HCT116 (cell line): ENCODE data around the gene SERTAD2. TPM values are rescaled to one million over a fixed set of nuclear protein-coding genes. Genes with fewer than 3 reads are reported as not detected.

Experiments used
- ATAC-seq: fragments of 200-7000 bp; cut with Tn5 transposase; 2 replicates; pipeline ENCODE4 v1.9.1; 2020; ENCODE audit warnings: mild to moderate bottlenecking, moderate library complexity
- BruUV-seq: library from RNA; stranded (reverse); fragments of 400-500 nt; replicated peaks from 2 replicates; lab custom pipeline; 2021; lab: Mats Ljungman, UMichigan
- CTCF ChIA-PET: fragments of 300-600 bp; sonication (Branson Sonifier 250); formaldehyde crosslinking; loops from one replicate; lab custom pipeline; 2021; ENCODE audit warnings: antibody characterized with exemption; lab: Charles Lee
- POLR2A ChIA-PET: fragments of 300-600, 350-600 bp; sonication (Branson Sonifier 250); formaldehyde crosslinking; loops from one replicate; lab custom pipeline; 2021; ENCODE audit warnings: antibody characterized with exemption; lab: Charles Lee
- RAD21 ChIA-PET, 2 experiments: fragments of 300-600 bp; sonication (Branson Sonifier 250); formaldehyde crosslinking; loops; one replicate each; lab custom pipeline; 2023; ENCODE audit warnings: low total read pairs in 2 of 2; ENCODE audit not compliant: uncharacterized antibody in 2 of 2, unreplicated experiment in 2 of 2, low non-redundant PET in 1 of 2; lab: Charles Lee
- DNase-seq: peaks from one replicate; pipeline ENCODE4 v3.0.0-alpha.2; 2010; ENCODE audit warnings: low read depth, low spot score
- H2AFZ ChIP-seq: fragments of 200-600 bp; shearing (Covaris generic), sonication (generic); 2 replicates; pipeline ENCODE4 v1.6.1; 2017; ENCODE audit warnings: low read depth, mixed run types, mixed read lengths, antibody characterized with exemption, low read length; ENCODE audit not compliant: poor library complexity, severe bottlenecking
- H3K27ac ChIP-seq: 2 replicates; pipeline ENCODE4 v1.5.1; 2012; ENCODE audit warnings: low read depth, low read length
- H3K27me3 ChIP-seq: fragments of 200-600 bp; sonication (generic); 2 replicates; pipeline ENCODE4 v1.6.1; 2016; ENCODE audit warnings: mixed run types, low read length, mixed read lengths; ENCODE audit not compliant: insufficient read depth
- H3K36me3 ChIP-seq, 2 experiments: fragments of 200-500 bp in 1 of 2; fragments of 200-600 bp in 1 of 2; sonication (Bioruptor generic) in 1 of 2; sonication (generic) in 1 of 2; 2 replicates each; pipeline versions ENCODE4 v1.5.1 to v1.6.1; 2014 to 2016; ENCODE audit warnings: low read length in 2 of 2, inconsistent platforms in 1 of 2, mixed read lengths in 1 of 2, mixed run types in 1 of 2; ENCODE audit not compliant: insufficient read depth in 2 of 2, control insufficient read depth in 1 of 2
- H3K4me1 ChIP-seq, 2 experiments: fragments of 200-600 bp in 1 of 2; sonication (generic) in 1 of 2; 2 replicates each; pipeline versions ENCODE4 v1.5.1 to v1.6.1; 2012 to 2017; ENCODE audit warnings: low read length in 2 of 2, inconsistent platforms in 1 of 2, mild to moderate bottlenecking in 1 of 2, mixed read lengths in 1 of 2, mixed run types in 1 of 2, moderate library complexity in 1 of 2; ENCODE audit not compliant: insufficient read depth in 2 of 2, control insufficient read depth in 1 of 2
- H3K4me2 ChIP-seq: fragments of 200-600 bp; sonication (generic); 2 replicates; pipeline ENCODE4 v1.6.1; 2017; ENCODE audit warnings: mixed run types, low read length, mixed read lengths
- H3K4me3 ChIP-seq, 2 experiments: fragments of 200-600 bp in 1 of 2; sonication (generic) in 1 of 2; replicated peaks in 1 of 2; 2 replicates each; pipeline ENCODE4 v1.5.1; 2011 to 2016; ENCODE audit warnings: low read length in 2 of 2, control low read depth in 1 of 2, low read depth in 1 of 2, mild to moderate bottlenecking in 1 of 2, mixed read lengths in 1 of 2, mixed run types in 1 of 2
- H3K79me2 ChIP-seq: fragments of 200-600 bp; sonication (generic); 2 replicates; pipeline ENCODE4 v1.6.1; 2017; ENCODE audit warnings: mild to moderate bottlenecking, mixed run types, low read length, moderate library complexity, mixed read lengths; ENCODE audit not compliant: insufficient read depth
- H3K9ac ChIP-seq: fragments of 200-600 bp; sonication (generic); 2 replicates; pipeline ENCODE4 v1.6.1; 2016; ENCODE audit warnings: low read length, mixed read lengths
- H3K9me2 ChIP-seq: fragments of 200-600 bp; sonication (generic), shearing (Covaris generic); 2 replicates; pipeline ENCODE4 v1.6.1; 2017; ENCODE audit warnings: mixed run types, mild to moderate bottlenecking, moderate library complexity; ENCODE audit not compliant: insufficient read depth
- H3K9me3 ChIP-seq, 2 experiments: fragments of 200-500 bp in 1 of 2; fragments of 200-600 bp in 1 of 2; sonication (Bioruptor generic) in 1 of 2; sonication (generic) in 1 of 2; 2 replicates each; pipeline ENCODE4 v1.6.1; 2014 to 2017; ENCODE audit warnings: low read length in 2 of 2, mixed read lengths in 2 of 2, inconsistent platforms in 1 of 2, low read depth in 1 of 2, mild to moderate bottlenecking in 1 of 2, mixed run types in 1 of 2, moderate library complexity in 1 of 2; ENCODE audit not compliant: control insufficient read depth in 1 of 2, insufficient read depth in 1 of 2
- H4K20me1 ChIP-seq: fragments of 200-600 bp; sonication (generic), shearing (Covaris generic); 2 replicates; pipeline ENCODE4 v1.6.1; 2017; ENCODE audit warnings: mixed run types, mild to moderate bottlenecking, moderate library complexity; ENCODE audit not compliant: insufficient read depth
- CBX3 ChIP-seq: IDR thresholded peaks from 2 replicates; pipeline ENCODE4 v1.6.1; 2012; ENCODE audit warnings: low read depth
- EZH2 ChIP-seq: fragments of 200-600 bp; sonication (generic); IDR thresholded peaks from 2 replicates; pipeline ENCODE4 v1.6.1; 2017; ENCODE audit warnings: antibody characterized with exemption, mixed run types
- EZH2phosphoT487 ChIP-seq: fragments of 200-600 bp; IDR thresholded peaks from 2 replicates; pipeline ENCODE4 v1.6.1; 2018; ENCODE audit warnings: antibody characterized with exemption, borderline replicate concordance
- FOSL1 ChIP-seq: IDR thresholded peaks from 2 replicates; pipeline ENCODE4 v1.6.1; 2012; ENCODE audit warnings: low read depth
- JUND ChIP-seq: IDR thresholded peaks from 2 replicates; pipeline ENCODE4 v1.6.1; 2012
- POLR2AphosphoS5 ChIP-seq: IDR thresholded peaks from 2 replicates; pipeline ENCODE4 v1.6.1; 2011; ENCODE audit warnings: mild to moderate bottlenecking, low read depth, low read length, moderate library complexity
- ZNF274 ChIP-seq: fragments of 200-500 bp; sonication (Bioruptor generic); IDR thresholded peaks from 2 replicates; pipeline ENCODE4 v1.6.1; 2014; ENCODE audit warnings: mild to moderate bottlenecking, low read depth, low read length, inconsistent platforms
- intact Hi-C: fragments of 100-400 bp; cut with micrococcal nuclease; formaldehyde crosslinking; loops from 2 replicates; pipeline ENCODE4 v1.10.0; 2022
- total RNA-seq: library from RNA; stranded (reverse); gene quantifications from one replicate; pipeline ENCODE4 v1.2.1, GENCODE V29; 2021; ENCODE audit not compliant: unreplicated experiment
- TF ChIP-seq, protein P1 (sequence below): IDR thresholded peaks from 2 replicates; pipeline ENCODE4 v1.6.1; 2012
- TF ChIP-seq, protein P2 (sequence below), 3 experiments: fragments of 200-600 bp in 1 of 3; sonication (generic) in 1 of 3; IDR thresholded peaks in 2 of 3; conservative IDR thresholded peaks in 1 of 3; 2 replicates each; pipeline ENCODE4 v1.5.1; 2012 to 2017; ENCODE audit warnings: low read depth in 2 of 3, low read length in 2 of 3, antibody characterized with exemption in 1 of 3, borderline replicate concordance in 1 of 3, control low read depth in 1 of 3, mild to moderate bottlenecking in 1 of 3, mixed read lengths in 1 of 3, mixed run types in 1 of 3, moderate library complexity in 1 of 3; ENCODE audit not compliant: insufficient read depth in 1 of 3
- TF ChIP-seq, protein P3 (sequence below): IDR thresholded peaks from 2 replicates; pipeline ENCODE4 v1.6.1; 2012; ENCODE audit warnings: low read depth

SERTAD2 gene
- total RNA-seq, 1 experiment from 2014 or later: 80.1 TPM

DNA sequence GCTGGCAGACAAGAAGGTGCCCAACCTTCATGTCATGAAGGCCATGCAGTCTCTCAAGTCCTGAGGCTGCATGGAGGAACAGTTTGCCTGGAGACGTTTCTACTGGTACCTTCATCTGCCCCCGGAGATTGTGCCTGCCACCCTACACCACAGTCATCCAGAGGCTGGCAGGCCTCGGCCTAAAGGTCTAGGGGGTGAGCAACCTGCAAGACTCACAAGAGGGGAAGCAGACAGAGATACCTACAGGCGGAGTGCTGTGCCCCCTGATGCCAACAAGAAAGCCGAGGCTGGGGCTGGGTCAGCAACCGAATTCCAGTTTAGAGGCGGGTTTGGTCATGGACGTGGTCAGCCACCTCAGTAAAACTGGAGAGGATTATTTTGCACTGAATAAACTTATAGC is 12.0 kb upstream of the SERTAD2 start:
- Histone ChIP-seq H3K4me1 (no peaks in the 10 kb centered on the region; a peak in 1 of 4 replicates), H3K27me3 (no peaks in the 10 kb centered on the region), H3K9me3 (no peaks in the 10 kb centered on the region), H4K20me1 (no peaks in the 10 kb centered on the region), H3K4me3 (no peak overlapping the region), H3K36me3 (no peaks in the 10 kb centered on the region), H3K4me2 (no peak overlapping the region), H3K27ac (no peak overlapping the region), H3K9me2 (no peaks in the 10 kb centered on the region), H2AFZ (no peak overlapping the region), H3K79me2 (peaks cover under 1% of the 10 kb centered on the region), H3K9ac (no peak overlapping the region)
- intact Hi-C loops: no loop called here
- POLR2A ChIA-PET: interaction anchor here (4.2 kb wide), 1 partner anchor 12 kb away, joined by 24 read pairs; the partner anchor contains the start of gene SERTAD2
- no peak for DNase-seq
- ATAC-seq: no peak
- RAD21 ChIA-PET: interaction anchor here in 1 of 2 experiments (0.6 kb wide), 1 partner anchor 84 kb away, joined by 4 read pairs; no protein-coding TSS in a partner anchor
- TF ChIP-seq, protein P1, sequence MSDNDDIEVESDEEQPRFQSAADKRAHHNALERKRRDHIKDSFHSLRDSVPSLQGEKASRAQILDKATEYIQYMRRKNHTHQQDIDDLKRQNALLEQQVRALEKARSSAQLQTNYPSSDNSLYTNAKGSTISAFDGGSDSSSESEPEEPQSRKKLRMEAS: no peak
- TF ChIP-seq, protein P2, sequence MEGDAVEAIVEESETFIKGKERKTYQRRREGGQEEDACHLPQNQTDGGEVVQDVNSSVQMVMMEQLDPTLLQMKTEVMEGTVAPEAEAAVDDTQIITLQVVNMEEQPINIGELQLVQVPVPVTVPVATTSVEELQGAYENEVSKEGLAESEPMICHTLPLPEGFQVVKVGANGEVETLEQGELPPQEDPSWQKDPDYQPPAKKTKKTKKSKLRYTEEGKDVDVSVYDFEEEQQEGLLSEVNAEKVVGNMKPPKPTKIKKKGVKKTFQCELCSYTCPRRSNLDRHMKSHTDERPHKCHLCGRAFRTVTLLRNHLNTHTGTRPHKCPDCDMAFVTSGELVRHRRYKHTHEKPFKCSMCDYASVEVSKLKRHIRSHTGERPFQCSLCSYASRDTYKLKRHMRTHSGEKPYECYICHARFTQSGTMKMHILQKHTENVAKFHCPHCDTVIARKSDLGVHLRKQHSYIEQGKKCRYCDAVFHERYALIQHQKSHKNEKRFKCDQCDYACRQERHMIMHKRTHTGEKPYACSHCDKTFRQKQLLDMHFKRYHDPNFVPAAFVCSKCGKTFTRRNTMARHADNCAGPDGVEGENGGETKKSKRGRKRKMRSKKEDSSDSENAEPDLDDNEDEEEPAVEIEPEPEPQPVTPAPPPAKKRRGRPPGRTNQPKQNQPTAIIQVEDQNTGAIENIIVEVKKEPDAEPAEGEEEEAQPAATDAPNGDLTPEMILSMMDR (IDR thresholded peaks at IDR 0.05 in 2 of 3, conservative IDR thresholded peaks at IDR 0.05 in 1 of 3; ENCODE audit: borderline replicate concordance in 1 of 3, insufficient read depth in 1 of 3, low read depth in 2 of 3, low read length in 2 of 3): no peak
- TF ChIP-seq, protein P3, sequence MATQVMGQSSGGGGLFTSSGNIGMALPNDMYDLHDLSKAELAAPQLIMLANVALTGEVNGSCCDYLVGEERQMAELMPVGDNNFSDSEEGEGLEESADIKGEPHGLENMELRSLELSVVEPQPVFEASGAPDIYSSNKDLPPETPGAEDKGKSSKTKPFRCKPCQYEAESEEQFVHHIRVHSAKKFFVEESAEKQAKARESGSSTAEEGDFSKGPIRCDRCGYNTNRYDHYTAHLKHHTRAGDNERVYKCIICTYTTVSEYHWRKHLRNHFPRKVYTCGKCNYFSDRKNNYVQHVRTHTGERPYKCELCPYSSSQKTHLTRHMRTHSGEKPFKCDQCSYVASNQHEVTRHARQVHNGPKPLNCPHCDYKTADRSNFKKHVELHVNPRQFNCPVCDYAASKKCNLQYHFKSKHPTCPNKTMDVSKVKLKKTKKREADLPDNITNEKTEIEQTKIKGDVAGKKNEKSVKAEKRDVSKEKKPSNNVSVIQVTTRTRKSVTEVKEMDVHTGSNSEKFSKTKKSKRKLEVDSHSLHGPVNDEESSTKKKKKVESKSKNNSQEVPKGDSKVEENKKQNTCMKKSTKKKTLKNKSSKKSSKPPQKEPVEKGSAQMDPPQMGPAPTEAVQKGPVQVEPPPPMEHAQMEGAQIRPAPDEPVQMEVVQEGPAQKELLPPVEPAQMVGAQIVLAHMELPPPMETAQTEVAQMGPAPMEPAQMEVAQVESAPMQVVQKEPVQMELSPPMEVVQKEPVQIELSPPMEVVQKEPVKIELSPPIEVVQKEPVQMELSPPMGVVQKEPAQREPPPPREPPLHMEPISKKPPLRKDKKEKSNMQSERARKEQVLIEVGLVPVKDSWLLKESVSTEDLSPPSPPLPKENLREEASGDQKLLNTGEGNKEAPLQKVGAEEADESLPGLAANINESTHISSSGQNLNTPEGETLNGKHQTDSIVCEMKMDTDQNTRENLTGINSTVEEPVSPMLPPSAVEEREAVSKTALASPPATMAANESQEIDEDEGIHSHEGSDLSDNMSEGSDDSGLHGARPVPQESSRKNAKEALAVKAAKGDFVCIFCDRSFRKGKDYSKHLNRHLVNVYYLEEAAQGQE: no peak
- no peak for TF ChIP-seq CBX3
- no peak for TF ChIP-seq JUND
- TF ChIP-seq FOSL1: no peak
- TF ChIP-seq ZNF274: no peak
- no peak for TF ChIP-seq EZH2phosphoT487
- no peak for TF ChIP-seq EZH2
- no peak for TF ChIP-seq POLR2AphosphoS5
- CTCF ChIA-PET: interaction anchor here (1.0 kb wide), 1 partner anchor 11 kb away, joined by 3 read pairs; no protein-coding TSS in a partner anchor
- no TSS peak for BruUV-seq
